ENCODE measurements around the gene DENND1B. TPM values are rescaled to one million over a fixed set of nuclear protein-coding genes. Genes with fewer than 3 reads are reported as not detected.

DENND1B gene, protein sequence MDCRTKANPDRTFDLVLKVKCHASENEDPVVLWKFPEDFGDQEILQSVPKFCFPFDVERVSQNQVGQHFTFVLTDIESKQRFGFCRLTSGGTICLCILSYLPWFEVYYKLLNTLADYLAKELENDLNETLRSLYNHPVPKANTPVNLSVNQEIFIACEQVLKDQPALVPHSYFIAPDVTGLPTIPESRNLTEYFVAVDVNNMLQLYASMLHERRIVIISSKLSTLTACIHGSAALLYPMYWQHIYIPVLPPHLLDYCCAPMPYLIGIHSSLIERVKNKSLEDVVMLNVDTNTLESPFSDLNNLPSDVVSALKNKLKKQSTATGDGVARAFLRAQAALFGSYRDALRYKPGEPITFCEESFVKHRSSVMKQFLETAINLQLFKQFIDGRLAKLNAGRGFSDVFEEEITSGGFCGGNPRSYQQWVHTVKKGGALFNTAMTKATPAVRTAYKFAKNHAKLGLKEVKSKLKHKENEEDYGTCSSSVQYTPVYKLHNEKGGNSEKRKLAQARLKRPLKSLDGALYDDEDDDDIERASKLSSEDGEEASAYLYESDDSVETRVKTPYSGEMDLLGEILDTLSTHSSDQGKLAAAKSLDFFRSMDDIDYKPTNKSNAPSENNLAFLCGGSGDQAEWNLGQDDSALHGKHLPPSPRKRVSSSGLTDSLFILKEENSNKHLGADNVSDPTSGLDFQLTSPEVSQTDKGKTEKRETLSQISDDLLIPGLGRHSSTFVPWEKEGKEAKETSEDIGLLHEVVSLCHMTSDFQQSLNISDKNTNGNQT
- 4.9 and 5.9 TPM in 2 replicates for total RNA-seq

DNA sequence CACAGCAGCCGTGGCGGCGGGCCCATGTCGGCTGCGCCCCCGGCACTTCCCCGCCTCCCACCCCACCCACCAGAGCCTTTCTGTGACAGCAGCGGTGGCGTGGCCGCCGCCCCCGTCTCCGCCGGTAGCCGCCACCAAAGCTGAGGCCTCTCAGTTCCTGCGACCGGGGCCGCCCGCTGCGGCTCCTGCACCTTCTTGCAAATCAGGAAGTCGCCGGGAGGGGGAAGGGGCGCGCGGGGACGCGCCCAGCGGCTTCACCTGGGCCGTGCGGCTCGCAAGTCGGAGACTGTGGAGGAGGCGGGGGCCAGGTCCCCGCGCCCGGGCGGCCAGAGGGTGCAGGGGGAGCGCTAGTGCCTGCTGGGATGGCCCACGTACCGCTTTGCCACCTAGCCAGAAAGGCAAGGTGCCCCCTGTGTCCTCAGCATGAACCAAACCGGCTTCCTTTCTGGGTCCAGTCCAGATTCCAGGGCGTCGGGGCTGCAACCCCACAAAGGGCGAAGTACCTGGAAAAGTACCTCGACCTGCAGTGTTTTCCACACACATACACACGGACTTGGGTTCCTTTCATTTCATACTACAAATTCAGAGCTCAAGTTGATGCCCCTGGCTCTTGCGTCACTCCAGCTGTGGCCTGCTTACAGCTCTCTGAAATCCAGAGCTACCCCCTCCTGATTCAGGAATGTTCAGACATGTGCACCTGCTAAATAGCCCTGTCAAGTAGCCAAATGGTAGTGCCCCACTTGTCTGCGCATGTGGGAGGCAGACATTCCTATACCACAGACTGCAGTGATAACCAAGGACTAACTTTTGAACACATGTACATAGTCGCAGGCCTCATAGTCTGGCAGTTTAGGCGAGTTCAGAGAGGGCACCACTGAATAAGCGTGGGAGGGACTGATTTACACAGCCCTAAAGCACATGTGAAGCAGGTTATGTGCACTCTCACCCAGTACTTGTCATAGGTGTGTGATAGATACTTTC lies at the start of gene DENND1B:
TSS of gene DENND1B (minus strand) at position 199 of the 981 bp plus-strand sequence. CDS start 325 bp downstream, outside the sequence.
- peak within 1 kb of the TSS; percentile 71 for H3K4me3 ChIP-seq (ENCODE audit: low read depth, low read length)
- DNase-seq (ENCODE audit: low read depth) = peak; percentile 52
- TF ChIP-seq, protein P1, sequence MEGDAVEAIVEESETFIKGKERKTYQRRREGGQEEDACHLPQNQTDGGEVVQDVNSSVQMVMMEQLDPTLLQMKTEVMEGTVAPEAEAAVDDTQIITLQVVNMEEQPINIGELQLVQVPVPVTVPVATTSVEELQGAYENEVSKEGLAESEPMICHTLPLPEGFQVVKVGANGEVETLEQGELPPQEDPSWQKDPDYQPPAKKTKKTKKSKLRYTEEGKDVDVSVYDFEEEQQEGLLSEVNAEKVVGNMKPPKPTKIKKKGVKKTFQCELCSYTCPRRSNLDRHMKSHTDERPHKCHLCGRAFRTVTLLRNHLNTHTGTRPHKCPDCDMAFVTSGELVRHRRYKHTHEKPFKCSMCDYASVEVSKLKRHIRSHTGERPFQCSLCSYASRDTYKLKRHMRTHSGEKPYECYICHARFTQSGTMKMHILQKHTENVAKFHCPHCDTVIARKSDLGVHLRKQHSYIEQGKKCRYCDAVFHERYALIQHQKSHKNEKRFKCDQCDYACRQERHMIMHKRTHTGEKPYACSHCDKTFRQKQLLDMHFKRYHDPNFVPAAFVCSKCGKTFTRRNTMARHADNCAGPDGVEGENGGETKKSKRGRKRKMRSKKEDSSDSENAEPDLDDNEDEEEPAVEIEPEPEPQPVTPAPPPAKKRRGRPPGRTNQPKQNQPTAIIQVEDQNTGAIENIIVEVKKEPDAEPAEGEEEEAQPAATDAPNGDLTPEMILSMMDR (conservative IDR thresholded peaks at IDR 0.05; ENCODE audit: low read depth, low read length) = no peak

DNA sequence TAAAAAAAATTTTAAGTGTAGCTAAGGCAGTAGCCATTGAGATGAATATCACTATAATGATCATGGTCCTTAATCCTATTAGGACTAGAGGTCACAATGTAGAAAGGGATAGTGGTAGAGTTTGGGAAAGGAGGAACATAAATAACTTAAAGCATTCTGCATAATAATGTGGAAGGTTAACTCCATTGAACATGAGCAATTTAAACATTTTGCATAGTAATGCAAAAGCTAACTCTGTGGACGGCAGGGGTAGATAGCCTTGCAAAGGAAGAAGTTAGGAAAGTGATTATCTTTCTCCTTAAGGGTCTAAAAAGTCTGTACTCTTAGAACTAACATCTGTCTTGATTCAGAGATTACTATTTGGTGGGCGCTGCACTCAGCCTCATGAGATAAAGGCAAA lies 39.0 kb upstream of the DENND1B start:
- TF ChIP-seq, protein P1 (conservative IDR thresholded peaks at IDR 0.05; ENCODE audit: low read depth, low read length) = no peak

DNA sequence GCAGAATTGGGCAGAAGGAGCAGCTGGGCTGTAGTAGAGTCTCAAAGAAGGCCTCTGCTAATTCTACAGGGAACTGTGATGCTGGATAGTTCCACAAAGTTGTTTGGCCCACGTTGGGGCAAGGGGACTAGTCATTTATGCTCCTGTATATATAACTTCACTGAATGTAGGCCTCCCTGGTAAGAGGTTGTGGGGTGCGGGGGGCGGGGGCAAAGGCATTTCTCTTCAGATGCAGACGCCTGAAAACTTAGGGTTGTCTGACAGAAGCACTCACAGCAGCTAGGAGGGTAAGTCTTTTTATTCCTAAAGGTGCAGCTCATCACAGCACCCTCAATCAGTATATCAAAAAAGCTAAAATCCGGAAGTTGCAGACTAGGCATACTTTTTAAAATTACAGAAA lies 38.5 kb upstream of the DENND1B start:
- no peak overlapping the region for H3K4me3 ChIP-seq (ENCODE audit: low read depth, low read length)
- TF ChIP-seq, protein P1 (conservative IDR thresholded peaks at IDR 0.05; ENCODE audit: low read depth, low read length) = no peak
- no peak for DNase-seq (ENCODE audit: low read depth)

More for the DNA sequence above, 39.0 kb upstream of the DENND1B start:
- no peak for DNase-seq (ENCODE audit: low read depth)
- no peak overlapping the region for H3K4me3 ChIP-seq (ENCODE audit: low read depth, low read length)

DNA sequence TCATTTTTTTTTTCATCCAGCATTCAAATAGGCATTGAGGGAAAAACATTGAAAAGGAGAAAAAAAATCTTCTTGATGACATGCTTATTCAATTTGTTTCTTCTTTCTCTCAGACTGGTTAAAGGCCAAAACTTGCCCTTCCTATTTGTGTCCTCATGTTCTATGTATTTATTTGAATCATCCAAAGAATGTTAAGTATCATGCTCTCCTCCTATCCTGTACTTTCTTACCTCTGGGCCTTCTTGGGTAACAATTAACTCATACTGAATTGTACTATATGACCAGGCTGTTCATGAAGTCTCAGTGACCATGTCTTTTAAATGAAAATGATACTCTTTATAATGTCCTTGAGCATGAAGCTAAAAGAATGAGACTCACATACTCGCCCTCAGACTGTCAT lies 36.5 kb upstream of the DENND1B start:
- no peak for DNase-seq (ENCODE audit: low read depth)
- H3K4me3 ChIP-seq (ENCODE audit: low read depth, low read length) = no peak overlapping the region
- TF ChIP-seq, protein P1 (conservative IDR thresholded peaks at IDR 0.05; ENCODE audit: low read depth, low read length) = no peak

DNA sequence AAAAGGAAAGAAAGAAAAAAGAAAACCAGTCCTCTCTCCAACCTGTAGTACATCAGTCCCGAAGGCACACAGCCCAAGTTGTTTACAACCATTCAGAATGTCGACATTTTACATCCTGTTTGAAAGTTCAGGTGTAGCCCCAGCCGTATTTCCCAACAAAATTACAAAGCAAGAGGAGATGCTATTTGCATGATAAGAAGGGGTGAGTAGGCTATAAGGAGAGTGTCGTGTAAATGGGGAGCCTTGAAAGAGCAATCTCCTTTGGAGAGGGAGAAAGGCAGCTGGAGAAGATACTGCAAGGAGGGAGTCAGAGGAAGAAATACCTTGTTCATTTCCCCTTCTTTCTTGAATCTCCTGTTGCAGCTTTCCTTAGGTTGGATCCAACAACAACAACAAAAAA lies 35.5 kb upstream of the DENND1B start:
- no peak overlapping the region for H3K4me3 ChIP-seq (ENCODE audit: low read depth, low read length)
- DNase-seq (ENCODE audit: low read depth) = no peak
- TF ChIP-seq, protein P1 (conservative IDR thresholded peaks at IDR 0.05; ENCODE audit: low read depth, low read length) = no peak

DNA sequence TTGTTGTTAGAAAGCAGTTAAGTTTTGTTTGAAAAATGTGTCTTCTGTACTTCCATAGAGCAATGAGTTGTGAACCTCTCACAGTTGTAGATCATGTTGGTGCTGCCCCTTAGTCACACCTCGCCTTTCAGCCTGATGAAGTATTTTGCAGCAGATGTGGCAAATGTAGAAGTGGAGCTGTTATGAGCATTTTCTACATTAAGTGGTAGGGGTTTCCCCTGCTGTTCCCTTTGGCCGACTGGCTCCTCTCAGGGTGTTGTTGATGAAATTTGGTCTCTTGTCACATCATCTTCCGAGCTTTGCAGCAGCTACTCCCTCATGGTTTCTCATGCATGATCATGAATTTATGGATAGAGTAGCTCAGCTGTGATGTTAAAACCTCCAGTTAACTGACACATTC lies 33.6 kb upstream of the DENND1B start:
- TF ChIP-seq, protein P1 (conservative IDR thresholded peaks at IDR 0.05; ENCODE audit: low read depth, low read length) = no peak
- DNase-seq (ENCODE audit: low read depth) = no peak

More for the DNA sequence above, 33.6 kb upstream of the DENND1B start:
- no peak overlapping the region for H3K4me3 ChIP-seq (ENCODE audit: low read depth, low read length)
